Kidney tubule cell (primary cell): Measurements from ENCODE around the gene SLC8A3.

Experiments used
- DNase-seq: peaks from one replicate; pipeline ENCODE4 v3.0.0-alpha.2; 2018; ENCODE audit warnings: low spot score

The SLC8A3 gene

DNA sequence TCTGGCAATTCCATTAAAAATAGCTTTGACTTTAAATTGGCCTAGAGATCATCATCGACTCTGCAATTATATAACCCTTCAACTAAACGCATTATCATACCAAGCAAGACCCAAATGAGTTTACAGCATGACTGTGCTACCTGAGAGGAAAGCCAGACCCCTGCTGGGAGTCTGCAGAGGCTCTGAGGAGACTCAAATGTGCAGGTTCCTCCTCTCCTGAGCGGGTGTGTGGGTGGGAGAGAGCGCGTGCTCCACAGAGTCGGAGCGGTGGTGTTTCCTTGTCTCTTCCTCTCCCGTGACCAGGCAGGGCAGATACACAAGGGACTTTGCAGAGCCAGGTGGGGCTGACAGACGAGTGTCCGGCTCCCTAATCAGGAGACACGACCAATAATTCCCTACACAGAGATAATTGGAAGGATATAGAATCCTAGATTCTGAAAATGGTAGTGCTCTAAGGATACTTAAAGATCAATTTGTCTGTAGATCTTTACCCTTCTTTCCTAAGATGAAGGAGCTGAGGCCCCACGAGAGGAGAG, 74.1 kb downstream of the SLC8A3 start:
- DNase-seq = no peak

DNA sequence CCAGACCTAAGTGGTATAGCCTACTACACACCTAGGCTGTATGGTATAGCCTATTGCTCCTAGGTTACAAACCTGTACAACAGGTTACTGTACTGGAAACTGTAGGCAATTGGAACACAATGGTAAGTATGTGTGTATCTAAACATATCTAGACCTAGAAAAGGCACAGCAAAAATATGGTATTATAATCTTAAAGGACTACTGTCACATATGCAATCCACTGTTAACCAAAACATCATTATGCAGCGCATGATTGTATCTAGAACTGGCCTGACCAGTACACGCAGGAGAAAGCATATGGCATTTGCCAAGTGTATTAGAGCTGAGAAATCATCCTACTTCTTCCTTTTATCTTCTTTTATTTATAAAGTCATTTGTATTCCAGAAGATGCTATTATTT, 75.5 kb downstream of the SLC8A3 start:
- DNase-seq = no peak

DNA sequence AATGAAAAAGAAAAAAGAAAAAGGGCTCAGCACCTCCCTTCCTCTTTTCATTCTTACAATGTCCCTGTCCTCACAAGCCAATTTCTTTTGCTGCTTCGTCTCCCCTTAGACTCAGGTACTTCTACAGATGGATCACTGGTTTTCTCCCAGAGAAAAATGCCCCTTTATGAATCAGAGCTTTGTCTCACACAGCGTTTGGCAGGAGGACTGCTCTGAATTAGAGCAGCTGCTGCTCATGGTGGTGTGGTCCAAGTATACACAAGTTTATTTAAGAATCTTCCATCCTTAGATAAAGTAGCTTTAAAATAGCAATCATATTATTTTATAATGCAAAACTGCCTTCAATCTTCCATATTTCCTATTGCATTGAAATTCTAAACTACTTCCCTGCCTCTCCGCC, 80.3 kb downstream of the SLC8A3 start:
- no peak for DNase-seq

DNA sequence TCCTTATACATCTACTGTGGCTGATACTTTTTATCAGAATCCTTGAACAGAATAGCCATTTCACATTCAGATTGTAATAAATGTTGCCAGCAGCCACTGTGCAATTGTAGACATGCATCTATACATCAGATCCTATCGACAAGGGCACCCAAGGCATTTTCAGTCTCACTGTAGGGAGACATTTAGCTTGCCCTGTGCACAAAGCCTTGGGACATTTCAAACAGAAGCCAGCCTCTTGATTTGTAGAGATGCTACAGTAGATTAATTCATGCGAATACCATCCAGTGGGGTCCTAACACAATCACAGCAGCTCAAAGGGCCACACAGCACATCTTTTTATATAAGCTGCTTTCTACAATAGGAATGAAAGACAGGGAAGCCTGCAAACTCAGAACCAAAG, 81.4 kb downstream of the SLC8A3 start:
- no peak for DNase-seq

DNA sequence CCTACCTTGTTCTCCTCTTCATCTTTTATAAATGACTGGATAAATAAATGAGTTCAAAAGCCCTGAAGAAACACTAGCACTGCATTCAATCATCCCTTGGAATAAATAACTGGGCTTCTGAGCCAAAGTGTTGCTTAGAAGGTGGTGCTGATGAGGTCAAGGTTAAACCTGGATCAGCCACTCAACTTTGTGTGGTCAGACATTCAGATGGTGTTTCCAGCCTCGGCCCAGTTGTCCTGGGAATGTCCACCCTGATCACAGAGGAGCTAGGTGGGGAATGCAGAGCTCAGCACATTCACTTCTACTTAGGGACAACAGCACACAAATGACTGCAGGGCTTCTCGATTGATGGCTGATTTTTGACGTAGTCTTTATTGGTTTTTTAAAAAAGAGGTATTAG, 88.7 kb downstream of the SLC8A3 start:
- DNase-seq = no peak

DNA sequence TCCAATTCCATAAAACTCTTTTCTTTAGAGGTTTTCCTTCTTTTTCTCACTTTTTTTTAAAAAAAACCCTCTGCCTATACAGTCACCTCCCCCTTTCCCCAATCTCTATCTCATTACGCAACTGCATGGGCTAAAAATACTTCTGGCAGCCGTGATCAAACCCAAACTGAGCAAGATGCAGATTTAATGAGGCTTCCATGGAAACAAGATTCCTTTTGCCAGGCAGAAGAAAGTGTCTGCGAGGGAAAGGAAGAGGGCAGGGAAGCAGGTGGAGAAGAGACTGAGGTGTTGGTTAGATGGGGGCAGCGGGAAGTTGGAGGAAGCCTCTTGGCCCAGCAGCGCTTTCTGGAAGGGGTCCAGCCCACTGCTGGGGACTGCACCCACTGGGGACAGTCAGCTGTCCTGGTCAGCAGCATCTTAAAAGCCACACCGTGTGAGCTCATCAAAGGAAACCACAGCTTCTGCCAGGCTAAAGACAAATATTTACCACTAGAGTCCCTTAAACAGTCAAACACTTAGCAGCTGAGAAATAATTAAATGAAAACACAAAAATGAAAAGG, 90.4 kb downstream of the SLC8A3 start:
- DNase-seq = no peak

DNA sequence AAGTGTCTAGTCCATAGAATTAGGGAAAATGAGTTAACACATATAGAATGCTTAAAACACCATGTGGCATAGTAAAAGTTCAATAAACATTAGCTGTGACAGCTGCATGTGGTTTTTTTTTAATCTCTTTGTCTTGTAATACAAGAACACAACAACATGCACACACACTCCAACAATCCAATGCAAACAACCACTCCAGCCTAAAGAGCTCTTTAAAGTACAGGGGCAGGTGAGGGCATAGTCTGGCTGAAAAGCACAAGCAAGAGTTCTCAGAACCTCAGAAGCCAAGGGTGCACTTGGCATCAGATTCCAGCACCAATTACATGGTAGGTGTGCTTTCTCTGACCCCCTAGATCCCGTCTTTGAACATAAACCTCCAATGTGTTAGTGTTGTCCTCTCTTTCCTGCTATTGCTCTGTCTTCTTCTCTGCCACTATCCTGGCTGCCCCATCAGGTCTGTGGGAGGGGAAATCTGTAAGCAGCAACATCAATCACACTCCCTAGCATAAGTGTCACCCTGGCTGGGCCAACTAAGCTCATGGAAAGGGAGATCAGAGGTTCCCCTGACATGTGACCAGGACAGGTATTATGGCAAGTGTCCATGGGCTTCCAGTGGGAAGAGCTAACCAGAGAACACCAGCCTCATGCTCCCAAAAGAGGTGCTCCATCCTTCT, 91.0 kb downstream of the SLC8A3 start:
- DNase-seq = no peak

DNA sequence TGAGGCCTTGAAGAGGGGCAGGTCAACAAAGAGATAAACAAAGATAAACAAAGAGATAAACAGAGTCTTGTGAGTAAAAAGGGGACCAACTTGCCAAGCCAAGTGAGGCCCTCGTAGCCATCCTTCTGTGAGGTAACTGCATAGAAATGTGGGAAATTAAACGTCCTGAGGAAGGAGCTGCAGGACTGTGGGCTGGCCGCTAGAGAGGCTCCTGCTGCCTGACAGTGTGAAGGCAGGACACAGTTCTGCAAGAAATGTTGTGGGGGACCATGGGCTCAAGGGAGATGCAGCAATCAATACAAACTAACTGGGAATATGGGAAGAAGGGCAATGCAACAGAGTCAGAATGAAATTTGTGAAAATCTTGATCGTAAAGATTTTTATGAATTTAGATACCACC, 91.9 kb downstream of the SLC8A3 start:
- peak; percentile 11 for DNase-seq

DNA sequence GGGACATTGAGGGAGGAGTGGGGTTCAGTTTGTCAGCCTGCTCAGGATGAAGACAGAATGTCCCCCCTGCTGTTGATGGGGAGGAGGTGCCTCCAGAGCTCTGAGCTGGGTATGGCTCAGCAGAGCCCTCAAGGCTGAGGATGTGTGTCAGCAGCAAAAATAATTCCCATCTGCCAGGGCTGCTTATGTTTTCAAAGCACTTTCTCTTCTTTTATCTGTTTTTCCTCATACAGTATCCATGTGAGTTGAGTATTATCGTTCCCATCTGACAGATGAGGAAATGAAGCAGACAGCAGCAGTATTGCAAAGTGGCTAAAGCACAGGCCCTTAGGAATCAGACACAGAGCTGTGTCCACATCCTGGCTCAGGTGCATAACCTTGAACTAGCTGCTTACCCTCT, 94.1 kb downstream of the SLC8A3 start:
- DNase-seq = no peak

DNA sequence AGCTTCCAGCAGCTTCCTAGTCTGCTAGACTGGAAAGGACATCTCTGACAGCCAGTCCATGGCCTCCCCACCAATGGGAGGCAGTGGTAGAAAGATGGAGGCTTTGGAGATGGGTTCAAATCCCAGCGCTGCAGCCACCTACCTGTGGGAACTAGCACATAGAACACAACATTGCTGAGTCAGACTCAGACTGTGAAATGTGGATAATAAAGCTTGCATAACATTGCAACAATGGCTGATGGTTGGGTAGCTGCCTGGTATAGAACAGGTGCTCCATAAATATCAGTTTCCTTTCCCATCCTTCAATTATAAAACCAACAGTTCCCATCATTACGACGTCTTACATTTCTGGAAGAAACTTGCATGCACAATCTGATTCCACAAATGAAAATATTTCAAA, 94.6 kb downstream of the SLC8A3 start:
- no peak for DNase-seq

DNA sequence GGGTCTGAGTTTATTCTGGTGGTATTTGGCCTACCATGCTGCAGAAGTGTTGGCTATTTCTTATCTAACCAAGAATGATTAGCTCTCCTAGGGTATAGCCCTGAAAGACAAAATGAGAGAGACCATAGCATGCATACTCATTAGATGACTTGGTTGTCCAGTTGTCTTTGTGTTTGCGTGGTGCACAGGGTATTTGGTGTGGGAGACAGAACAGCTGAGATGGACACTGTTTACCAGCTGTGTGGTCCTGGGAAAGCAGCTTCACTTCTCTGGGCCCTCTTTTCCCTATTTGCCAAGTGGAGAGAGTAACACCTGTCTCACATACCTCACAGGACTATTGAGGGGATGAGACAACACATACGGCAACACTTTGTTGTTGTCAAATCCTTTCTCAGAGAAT, 95.6 kb downstream of the SLC8A3 start:
- no peak for DNase-seq

DNA sequence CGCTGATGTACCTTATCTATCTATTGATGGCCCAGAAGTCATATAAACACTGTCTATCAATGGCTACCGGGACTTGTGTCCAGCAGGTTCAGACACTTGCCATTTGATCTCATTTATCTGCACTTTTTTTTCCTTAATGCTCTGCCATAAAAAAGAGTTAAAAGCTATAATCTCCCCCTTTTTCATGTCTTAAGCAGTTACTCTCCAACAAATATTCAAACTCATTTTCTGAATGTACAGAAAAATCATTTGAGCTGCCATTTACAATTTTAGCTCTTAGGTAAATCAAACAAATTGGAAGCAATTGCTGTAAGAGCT, 101.4 kb downstream of the SLC8A3 start:
- DNase-seq = no peak

DNA sequence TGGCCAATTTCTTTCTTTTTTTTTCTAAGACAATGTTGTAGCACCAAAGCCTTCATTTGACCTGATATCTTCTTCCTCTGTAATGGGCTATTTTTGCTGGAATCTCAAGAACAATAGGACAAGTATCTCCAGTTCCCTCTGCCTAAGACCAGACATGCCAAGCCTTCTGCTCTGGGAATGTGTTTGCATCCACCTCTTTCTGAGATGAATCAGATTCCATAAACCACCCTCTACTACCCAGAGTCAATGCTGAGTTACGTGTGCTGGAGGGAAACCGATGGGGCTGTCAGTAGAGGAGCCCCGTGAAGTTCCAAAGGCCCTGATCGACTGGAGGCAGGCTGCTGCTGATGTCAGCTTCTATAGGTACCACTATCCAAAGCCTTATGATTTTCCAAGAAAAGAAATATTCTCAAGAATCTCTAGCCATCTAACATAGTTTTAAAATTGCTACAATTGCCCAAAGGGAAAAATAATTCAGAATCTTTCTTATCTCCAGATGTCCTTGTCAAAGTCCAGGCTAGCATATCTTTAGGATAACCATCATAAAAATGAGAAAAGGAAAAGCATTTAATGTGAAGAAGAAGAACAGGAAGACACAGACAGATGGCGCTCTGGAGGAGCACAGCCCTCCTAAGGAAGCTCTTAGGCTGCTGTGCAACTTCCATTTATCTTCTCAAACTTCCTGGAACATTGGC, 101.9 kb downstream of the SLC8A3 start:
- peak; percentile 52 for DNase-seq

DNA sequence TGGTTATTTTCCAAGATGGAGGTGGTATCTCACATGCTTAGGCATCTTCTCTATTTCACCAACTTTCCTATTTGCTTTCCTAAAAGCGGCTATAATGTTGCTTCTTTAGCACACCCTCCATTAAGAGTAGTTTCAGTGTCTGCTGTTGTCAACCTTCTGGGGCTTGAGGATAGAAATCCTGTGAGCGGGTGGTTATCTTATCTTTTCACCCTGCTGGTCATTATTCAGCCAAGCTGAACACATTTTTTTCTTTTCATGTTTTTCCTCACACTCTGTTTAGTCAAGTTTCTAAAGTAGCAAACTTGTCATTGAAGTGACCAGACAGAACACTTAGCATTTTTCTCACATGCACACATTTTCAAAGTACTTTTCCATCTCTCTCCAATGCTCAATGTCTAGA, 104.5 kb downstream of the SLC8A3 start:
- DNase-seq = no peak

DNA sequence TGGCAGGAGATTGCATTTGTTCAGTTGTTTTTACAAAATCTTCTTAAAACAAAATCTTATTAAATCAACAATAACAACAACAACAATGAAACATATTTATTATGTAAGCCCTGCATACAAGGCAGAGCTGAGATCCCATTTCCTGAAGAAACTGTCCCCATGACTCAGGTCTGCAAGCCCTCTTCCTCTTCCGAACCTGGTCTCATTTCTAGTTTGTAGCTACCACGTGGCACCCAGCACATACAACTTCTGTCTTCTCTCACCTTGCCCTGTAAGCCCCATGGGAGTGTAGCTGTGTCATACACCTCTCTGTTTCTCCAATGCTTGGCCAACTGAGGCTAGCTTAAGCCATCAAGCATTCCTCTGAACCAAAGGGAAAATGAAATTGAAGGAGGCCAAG, 106.4 kb downstream of the SLC8A3 start:
- DNase-seq = no peak

DNA sequence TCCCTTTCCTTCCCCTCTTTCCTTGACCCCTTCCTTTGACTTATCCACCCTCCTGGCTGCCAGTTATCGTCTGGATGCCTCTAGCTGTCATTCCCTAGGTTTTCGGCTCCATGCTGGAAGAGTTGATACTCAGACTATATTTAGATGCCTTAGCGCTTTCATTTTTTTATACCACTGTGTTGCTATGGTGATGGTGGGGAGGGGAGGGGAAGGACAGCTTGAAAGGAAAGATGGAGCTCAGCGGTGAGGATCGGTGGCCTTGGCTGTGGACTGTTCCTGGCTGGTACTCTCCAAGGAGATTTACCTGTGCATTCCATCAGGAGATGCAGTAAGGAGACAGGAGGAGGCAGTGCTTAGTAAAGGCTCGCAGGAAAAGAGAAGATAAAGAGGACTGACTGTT, 108.7 kb downstream of the SLC8A3 start:
- DNase-seq = no peak

DNA sequence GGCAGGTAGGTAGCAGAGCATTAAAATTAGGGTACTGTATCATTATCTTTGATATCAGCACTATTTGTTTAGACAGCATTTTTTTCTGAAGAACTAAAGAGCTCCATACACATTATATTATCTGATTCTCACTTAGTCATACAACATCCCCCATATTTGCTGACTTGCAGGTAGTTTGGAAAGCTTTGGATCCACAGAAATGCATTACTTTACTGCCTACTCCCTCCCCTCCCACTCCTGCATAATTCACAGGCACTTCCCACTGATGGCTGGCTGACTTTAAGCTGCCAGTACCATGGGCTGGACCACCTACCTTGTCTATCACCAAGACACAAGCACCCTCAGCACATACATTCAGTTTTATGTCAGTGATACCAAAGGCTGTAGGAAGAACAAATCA, 110.4 kb downstream of the SLC8A3 start:
- no peak for DNase-seq

DNA sequence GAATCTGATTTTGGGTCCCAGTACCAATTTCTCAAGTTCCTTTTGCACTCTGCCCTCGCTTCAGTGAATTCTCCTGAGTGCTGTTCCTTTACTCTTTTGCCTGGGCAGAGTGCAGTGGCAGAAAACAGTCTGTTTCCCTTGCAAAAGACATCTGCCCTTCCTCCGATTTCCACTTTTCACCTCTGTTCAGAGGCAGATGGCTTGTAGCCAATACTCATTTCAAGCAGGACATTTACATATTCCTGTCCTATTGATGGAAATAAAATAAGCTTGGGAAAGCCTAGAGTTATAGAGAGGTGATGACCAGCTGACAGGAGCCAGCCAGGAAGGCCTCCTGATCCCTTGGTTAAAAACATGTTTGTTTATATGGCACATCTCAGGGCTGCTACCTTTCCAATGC, 111.0 kb downstream of the SLC8A3 start:
- no peak for DNase-seq

DNA sequence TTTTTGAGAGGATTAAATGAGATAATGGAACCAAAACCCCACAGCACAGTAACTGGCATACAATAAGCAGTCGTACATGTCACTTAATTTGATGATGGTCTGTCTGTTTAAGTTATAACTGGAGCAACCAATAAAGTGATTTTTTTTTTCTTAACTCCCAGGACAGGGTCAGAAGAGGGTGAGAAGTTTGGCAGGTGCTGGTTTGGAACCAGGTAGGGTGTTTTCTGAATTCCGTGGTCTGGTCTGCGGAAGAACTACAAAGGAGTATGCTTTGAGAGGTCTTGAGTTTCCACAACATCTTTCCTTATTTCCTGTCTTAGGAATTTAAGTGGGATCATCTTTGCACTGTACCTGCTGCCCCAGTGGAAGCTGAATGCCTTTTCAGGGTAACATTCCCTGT, 111.7 kb downstream of the SLC8A3 start:
- DNase-seq = no peak

DNA sequence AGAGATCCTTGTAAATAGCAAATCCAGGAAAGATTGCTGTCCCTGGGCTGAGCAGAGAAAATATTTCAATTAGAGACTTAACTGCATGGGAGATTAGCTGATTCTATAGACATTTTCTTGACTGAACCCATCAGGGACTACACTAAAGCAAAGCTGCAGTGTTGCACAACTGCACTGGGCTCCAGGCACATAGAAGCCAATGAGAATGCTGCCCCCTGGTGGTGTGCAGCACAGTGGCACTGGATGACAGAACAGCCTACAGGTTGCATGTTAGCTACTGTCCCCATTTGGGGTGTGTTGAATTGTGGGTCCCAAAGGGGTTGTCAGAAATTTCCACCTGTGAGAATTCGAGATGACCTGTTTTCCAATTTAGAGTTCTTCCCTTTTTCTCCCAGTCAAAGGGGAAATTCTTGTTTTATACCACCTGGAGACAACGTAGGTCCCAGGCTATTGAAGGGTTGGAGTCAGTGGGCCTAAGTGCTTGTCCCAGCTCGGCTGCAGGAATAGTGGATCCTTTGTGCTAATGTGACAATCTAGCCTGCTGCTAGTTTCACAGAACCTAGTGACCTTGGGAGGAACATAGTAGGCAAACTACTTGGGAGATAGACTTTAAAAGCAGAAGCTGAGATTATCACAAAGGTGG, 114.7 kb downstream of the SLC8A3 start:
- DNase-seq = peak; percentile 76

DNA sequence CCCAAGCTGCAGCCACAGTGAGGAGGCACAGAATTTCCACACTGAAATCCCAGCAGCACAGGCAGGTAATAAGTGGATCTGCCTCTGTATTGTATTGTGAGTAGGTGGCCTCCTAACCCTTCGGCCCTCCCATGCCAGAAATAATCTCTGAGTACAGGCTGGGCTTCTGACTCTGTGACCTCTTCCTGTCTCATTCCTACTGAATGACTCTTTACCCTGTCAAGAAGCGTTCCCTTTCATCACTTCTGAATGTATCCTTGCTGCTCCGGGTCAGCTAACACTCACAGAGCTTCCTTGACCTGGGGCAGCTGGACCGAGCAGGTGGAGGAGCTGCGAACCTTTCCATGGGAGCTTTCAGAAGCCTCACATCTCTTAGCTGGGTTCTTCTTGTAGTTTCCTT, 119.6 kb downstream of the SLC8A3 start:
- peak; percentile 52 for DNase-seq

DNA sequence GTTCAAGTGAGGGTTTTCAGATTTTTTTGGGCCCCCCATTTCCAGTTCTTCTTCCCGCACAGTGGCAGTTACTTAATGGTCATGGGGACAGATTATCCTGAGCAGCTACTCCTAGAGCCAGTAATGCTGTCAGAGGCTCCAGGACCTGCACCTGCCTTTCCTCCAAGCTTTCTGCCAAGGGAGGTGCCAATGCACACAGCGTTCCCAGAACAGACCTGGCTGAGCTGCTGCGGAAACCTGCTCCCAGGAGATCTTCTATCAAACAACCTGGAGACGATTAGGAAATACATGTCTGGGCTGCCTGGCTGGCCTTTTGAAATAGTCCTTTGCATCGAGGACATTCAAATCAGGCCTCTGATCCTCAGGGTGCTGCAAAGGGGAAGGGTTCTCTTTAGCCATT, 120.9 kb downstream of the SLC8A3 start:
- DNase-seq = no peak
